Measurements from ENCODE around the gene MRPL46.
A peak's percentile ranks its signal among the peaks of the same experiment; 100 is the strongest.
"Not testable (repeated sequence)": the region's sequence is repeated elsewhere in the genome, so short reads cannot be mapped to it uniquely, and the experiment has no call there.

Gene MRPL46

GRCh38 chr15:88476635-88477060 is 9.5 kb upstream of the MRPL46 start:
- Histone ChIP-seq H3K4me1 (ENCODE audit: insufficient read depth, low read length, severe bottlenecking) (no peaks in the 10 kb centered on the region), H3K4me2 (ENCODE audit: low read length) (no peak overlapping the region), H2AFZ (ENCODE audit: low read length) (no peak overlapping the region), H4K20me1 (ENCODE audit: insufficient read depth, low read length) (no peaks in the 10 kb centered on the region), H3K9me3 (ENCODE audit: low read length) (no peaks in the 10 kb centered on the region), H3K36me3 (ENCODE audit: insufficient read depth, low read length) (peaks cover 48% of the 10 kb centered on the region), H3K4me3 (ENCODE audit: low read depth, low read length, poor library complexity, severe bottlenecking) (no peak overlapping the region), H3K9ac (ENCODE audit: low read length) (no peak overlapping the region), H3K9me2 (ENCODE audit: low read depth, low read length) (no peaks in the 10 kb centered on the region), H3F3A (ENCODE audit: insufficient read depth, low read length) (no peaks in the 10 kb centered on the region), H3K27me3 (ENCODE audit: insufficient read depth, low read length) (no peaks in the 10 kb centered on the region), H3K27ac (ENCODE audit: low read depth, low read length, poor library complexity, severe bottlenecking) (no peak overlapping the region), H3K79me2 (ENCODE audit: insufficient read depth, low read length) (no peaks in the 10 kb centered on the region)
- TF ChIP-seq CTCF (IDR thresholded peaks at IDR 0.05; ENCODE audit: low read length) (peak; percentile 71), EZH2 (IDR thresholded peaks at IDR 0.05; ENCODE audit: borderline replicate concordance, low read length) (no peak)

- not testable (repeated sequence) for H3K4me3 ChIP-seq (ENCODE audit: low read depth, low read length, poor library complexity, severe bottlenecking); H3F3A ChIP-seq (ENCODE audit: insufficient read depth, low read length); H4K20me1 ChIP-seq (ENCODE audit: insufficient read depth, low read length); H3K9me2 ChIP-seq (ENCODE audit: low read depth, low read length); H3K27ac ChIP-seq (ENCODE audit: low read depth, low read length, poor library complexity, severe bottlenecking); H2AFZ ChIP-seq (ENCODE audit: low read length); H3K9me3 ChIP-seq (ENCODE audit: low read length); H3K4me2 ChIP-seq (ENCODE audit: low read length); H3K9ac ChIP-seq (ENCODE audit: low read length); H3K27me3 ChIP-seq (ENCODE audit: insufficient read depth, low read length); H3K79me2 ChIP-seq (ENCODE audit: insufficient read depth, low read length); H3K4me1 ChIP-seq (ENCODE audit: insufficient read depth, low read length, severe bottlenecking)
- peaks cover 61% of the 10 kb centered on the region for H3K36me3 ChIP-seq (ENCODE audit: insufficient read depth, low read length)
These were observed 6.6 kb upstream of the MRPL46 start for GRCh38 chr15:88473661-88474293.

- H3K27me3 ChIP-seq (ENCODE audit: insufficient read depth, low read length), result no peaks in the 10 kb centered on the region
- TF ChIP-seq CTCF (IDR thresholded peaks at IDR 0.05; ENCODE audit: low read length), result no peak
- TF ChIP-seq EZH2 (IDR thresholded peaks at IDR 0.05; ENCODE audit: borderline replicate concordance, low read length), result no peak
- no peaks in the 10 kb centered on the region for H3K9me3 ChIP-seq (ENCODE audit: low read length)
- H3K4me1 ChIP-seq (ENCODE audit: insufficient read depth, low read length, severe bottlenecking), result peaks cover 14% of the 10 kb centered on the region
- H2AFZ ChIP-seq (ENCODE audit: low read length), result no peak overlapping the region
- no peak overlapping the region for H3K9ac ChIP-seq (ENCODE audit: low read length)
- H3K79me2 ChIP-seq (ENCODE audit: insufficient read depth, low read length), result peaks cover 7% of the 10 kb centered on the region; the same call in 1 of the 2 replicates
- H3K4me3 ChIP-seq (ENCODE audit: low read depth, low read length, poor library complexity, severe bottlenecking), result no peak overlapping the region
- no peaks in the 10 kb centered on the region for H3K9me2 ChIP-seq (ENCODE audit: low read depth, low read length)
- peaks cover 48% of the 10 kb centered on the region for H3K36me3 ChIP-seq (ENCODE audit: insufficient read depth, low read length)
- no peaks in the 10 kb centered on the region for H4K20me1 ChIP-seq (ENCODE audit: insufficient read depth, low read length)
- no peak overlapping the region for H3K4me2 ChIP-seq (ENCODE audit: low read length)
- H3K27ac ChIP-seq (ENCODE audit: low read depth, low read length, poor library complexity, severe bottlenecking), result no peak overlapping the region
- H3F3A ChIP-seq (ENCODE audit: insufficient read depth, low read length), result no peaks in the 10 kb centered on the region
These were observed 5.0 kb upstream of the MRPL46 start for GRCh38 chr15:88472225-88472624.
